Measurements from ENCODE around the gene SPRED1. TPM values are rescaled to one million over a fixed set of nuclear protein-coding genes. Genes with fewer than 3 reads are reported as not detected.

SPRED1 gene
- total RNA-seq, 1 donor from 2014 or later: 29.8 TPM

DNA sequence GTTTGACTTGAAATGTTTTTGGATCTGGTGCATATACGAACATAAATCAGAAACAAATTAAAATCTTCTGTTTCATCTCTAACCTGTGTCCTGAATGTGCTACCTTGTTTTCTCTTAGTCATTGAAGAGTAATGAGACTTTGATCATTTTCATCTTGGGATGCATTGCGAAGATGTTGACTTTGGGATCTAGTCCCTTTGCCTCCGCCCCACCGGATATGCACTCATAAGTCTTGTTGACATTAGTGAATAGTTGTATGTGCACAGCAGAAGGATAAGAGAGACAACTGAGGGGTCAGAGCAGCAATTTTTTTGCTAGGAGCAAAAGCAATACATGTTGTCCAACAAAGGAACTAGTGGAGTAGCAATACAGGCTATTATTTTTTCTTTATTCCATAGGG lies 35.9 kb upstream of the SPRED1 start:
- Mint-ChIP-seq H3K27ac (ENCODE audit: unreplicated experiment) (no peak overlapping the region), H3K4me3 (ENCODE audit: unreplicated experiment) (no peak overlapping the region), H3K36me3 (ENCODE audit: low read depth) (no peaks in the 10 kb centered on the region), H3K27me3 (ENCODE audit: low read depth) (no peaks in the 10 kb centered on the region), H3K9me3 (ENCODE audit: low read depth) (no peaks in the 10 kb centered on the region), H3K4me1 (ENCODE audit: low read depth) (peaks cover 20% of the 10 kb centered on the region)
- no peak for TF ChIP-seq CTCF (IDR thresholded peaks at IDR 0.05)
- no peak for DNase-seq (ENCODE audit: low spot score)

- Mint-ChIP-seq H3K4me3 (ENCODE audit: unreplicated experiment) (no peak overlapping the region), H3K4me1 (ENCODE audit: low read depth) (peaks cover 20% of the 10 kb centered on the region), H3K36me3 (ENCODE audit: low read depth) (no peaks in the 10 kb centered on the region), H3K27ac (ENCODE audit: unreplicated experiment) (peak overlapping the region; percentile 49), H3K27me3 (ENCODE audit: low read depth) (no peaks in the 10 kb centered on the region), H3K9me3 (ENCODE audit: low read depth) (no peaks in the 10 kb centered on the region)
- no peak for TF ChIP-seq CTCF (IDR thresholded peaks at IDR 0.05)
- DNase-seq (ENCODE audit: low spot score): no peak
Observed at GRCh38 chr15:38217191-38217595, 35.4 kb upstream of the SPRED1 start.

DNA sequence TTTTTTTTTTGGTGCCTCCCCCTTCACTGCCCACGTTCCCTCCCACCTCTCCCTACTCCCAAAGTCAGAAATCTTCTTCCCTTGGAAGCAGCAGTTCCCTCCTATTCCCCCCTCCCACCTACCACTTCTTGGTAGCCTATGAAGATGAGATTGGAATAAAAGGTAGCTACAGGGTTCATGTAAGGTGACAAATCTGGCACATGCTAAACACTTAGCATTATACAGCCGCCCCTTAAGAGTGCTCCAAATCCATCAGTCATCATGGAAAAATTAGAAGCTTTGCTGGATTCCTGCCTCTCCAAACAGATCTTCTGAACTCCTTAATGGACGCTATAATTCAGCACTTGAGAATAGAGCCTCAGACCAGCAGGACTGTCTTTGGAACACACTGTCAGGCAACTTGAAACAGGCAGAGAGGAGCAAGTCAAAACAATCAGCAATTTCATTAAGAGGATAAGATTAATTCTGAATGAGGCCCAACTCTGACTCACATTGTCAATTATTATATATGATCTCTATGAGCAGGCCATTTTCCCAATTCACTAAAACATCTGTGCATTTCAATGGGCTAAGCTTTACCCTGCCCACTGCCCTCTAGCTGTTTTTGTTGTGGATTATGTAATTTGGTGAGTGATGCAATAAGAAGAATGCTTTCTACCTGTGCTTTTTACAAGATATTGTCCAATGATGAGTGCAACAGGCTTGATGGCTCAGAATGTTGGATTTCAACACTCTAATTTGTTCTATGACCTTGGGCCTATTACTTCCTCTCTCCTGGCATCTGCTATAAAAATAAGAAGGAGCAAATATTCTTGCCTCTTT lies 34.6 kb upstream of the SPRED1 start:
- Mint-ChIP-seq H3K4me1 (ENCODE audit: low read depth) (peaks cover 20% of the 10 kb centered on the region), H3K4me3 (ENCODE audit: unreplicated experiment) (no peak overlapping the region), H3K27ac (ENCODE audit: unreplicated experiment) (peak overlapping the region; percentile 28), H3K36me3 (ENCODE audit: low read depth) (no peaks in the 10 kb centered on the region), H3K27me3 (ENCODE audit: low read depth) (no peaks in the 10 kb centered on the region), H3K9me3 (ENCODE audit: low read depth) (no peaks in the 10 kb centered on the region)
- no peak for TF ChIP-seq CTCF (IDR thresholded peaks at IDR 0.05)
- DNase-seq (ENCODE audit: low spot score): no peak

- Mint-ChIP-seq H3K27me3 (ENCODE audit: low read depth) (no peaks in the 10 kb centered on the region), H3K4me3 (ENCODE audit: unreplicated experiment) (no peak overlapping the region), H3K4me1 (ENCODE audit: low read depth) (peaks cover 20% of the 10 kb centered on the region), H3K36me3 (ENCODE audit: low read depth) (no peaks in the 10 kb centered on the region), H3K27ac (ENCODE audit: unreplicated experiment) (no peak overlapping the region), H3K9me3 (ENCODE audit: low read depth) (no peaks in the 10 kb centered on the region)
- TF ChIP-seq CTCF (IDR thresholded peaks at IDR 0.05): no peak
- DNase-seq (ENCODE audit: low spot score): no peak
Observed at GRCh38 chr15:38220606-38221273, 31.9 kb upstream of the SPRED1 start.

GRCh38 chr15:38224486-38224885 lies 28.1 kb upstream of the SPRED1 start:
- peaks cover 7% of the 10 kb centered on the region for H3K4me1 Mint-ChIP-seq (ENCODE audit: low read depth)
- DNase-seq (ENCODE audit: low spot score): no peak
- no peaks in the 10 kb centered on the region for H3K36me3 Mint-ChIP-seq (ENCODE audit: low read depth)
- no peak overlapping the region for H3K4me3 Mint-ChIP-seq (ENCODE audit: unreplicated experiment)
- no peak for TF ChIP-seq CTCF (IDR thresholded peaks at IDR 0.05)
- H3K27me3 Mint-ChIP-seq (ENCODE audit: low read depth): no peaks in the 10 kb centered on the region
- no peak overlapping the region for H3K27ac Mint-ChIP-seq (ENCODE audit: unreplicated experiment)
- no peaks in the 10 kb centered on the region for H3K9me3 Mint-ChIP-seq (ENCODE audit: low read depth)

Data from chondrocyte (in vitro differentiated cells).